Neuronal stem cell (in vitro differentiated cells): ENCODE data around the gene IGF1R.

Experiments
- DNase-seq: peaks from one replicate; pipeline ENCODE4 v3.0.0-alpha.2; 2013; ENCODE audit warnings: low spot score
- H2AFZ ChIP-seq: one replicate; pipeline ENCODE4 v1.6.1; 2013; ENCODE audit warnings: mild to moderate bottlenecking, low read length, inconsistent platforms
- H2AK5ac ChIP-seq: 2 replicates; pipeline ENCODE4 v1.6.1; 2013; ENCODE audit warnings: low read depth, mild to moderate bottlenecking, inconsistent platforms, low read length, moderate library complexity, mixed read lengths
- H2BK120ac ChIP-seq: 2 replicates; pipeline ENCODE4 v1.6.1; 2013; ENCODE audit warnings: low read depth, mild to moderate bottlenecking, inconsistent platforms, low read length, moderate library complexity, mixed read lengths
- H2BK12ac ChIP-seq: one replicate; pipeline ENCODE4 v1.6.1; 2013; ENCODE audit warnings: low read length, inconsistent platforms
- H2BK15ac ChIP-seq: 2 replicates; pipeline ENCODE4 v1.6.1; 2013; ENCODE audit warnings: mild to moderate bottlenecking, low read length, inconsistent platforms, mixed read lengths
- H2BK5ac ChIP-seq: one replicate; pipeline ENCODE4 v1.6.1; 2013; ENCODE audit warnings: inconsistent platforms, mild to moderate bottlenecking, low read length, moderate library complexity
- H3K14ac ChIP-seq: one replicate; pipeline ENCODE4 v1.6.1; 2013; ENCODE audit warnings: low read length, inconsistent platforms
- H3K18ac ChIP-seq: 2 replicates; pipeline ENCODE4 v1.6.1; 2013; ENCODE audit warnings: low read length, inconsistent platforms
- H3K23ac ChIP-seq: 2 replicates; pipeline ENCODE4 v1.6.1; 2013; ENCODE audit warnings: low read depth, mild to moderate bottlenecking, mixed read lengths, low read length, inconsistent platforms; ENCODE audit not compliant: poor library complexity
- H3K27ac ChIP-seq: replicated peaks from 3 replicates; pipeline ENCODE4 v1.5.1; 2013; ENCODE audit warnings: low read length, inconsistent platforms
- H3K27me3 ChIP-seq, 3 experiments: 2 replicates each; pipeline ENCODE4 v1.6.1; 2013; ENCODE audit warnings: low read length in 3 of 3, mild to moderate bottlenecking in 2 of 3, inconsistent platforms in 1 of 3, low read depth in 1 of 3, mixed read lengths in 1 of 3, moderate library complexity in 1 of 3; ENCODE audit not compliant: control insufficient read depth in 3 of 3, insufficient read depth in 3 of 3
- H3K36me3 ChIP-seq, 2 donors: replicated peaks in 1 of 2; 2 replicates each; pipeline ENCODE4 v1.6.1; 2013; ENCODE audit warnings: low read length in 2 of 2; ENCODE audit not compliant: control insufficient read depth in 2 of 2, insufficient read depth in 2 of 2
- H3K4ac ChIP-seq: 2 replicates; pipeline ENCODE4 v1.6.1; 2013; ENCODE audit warnings: inconsistent platforms, mild to moderate bottlenecking, low read length, moderate library complexity
- H3K4me1 ChIP-seq, 2 donors: 1 replicate in 1 of 2; 2 replicates in 1 of 2; pipeline ENCODE4 v1.6.1; 2013; ENCODE audit warnings: low read length in 2 of 2, low read depth in 1 of 2; ENCODE audit not compliant: control insufficient read depth in 2 of 2, insufficient read depth in 1 of 2
- H3K4me2 ChIP-seq: one replicate; pipeline ENCODE4 v1.6.1; 2013; ENCODE audit warnings: mild to moderate bottlenecking, low read length, inconsistent platforms; ENCODE audit not compliant: insufficient read depth, poor library complexity, severe bottlenecking
- H3K4me3 ChIP-seq, 2 donors: 2 replicates each; pipeline ENCODE4 v1.5.1; 2013; ENCODE audit warnings: low read length in 2 of 2, mild to moderate bottlenecking in 2 of 2, inconsistent platforms in 1 of 2, moderate library complexity in 1 of 2
- H3K79me1 ChIP-seq: one replicate; pipeline ENCODE4 v1.6.1; 2013; ENCODE audit warnings: low read depth, mild to moderate bottlenecking, inconsistent platforms, low read length, moderate library complexity
- H3K9ac ChIP-seq: one replicate; pipeline ENCODE4 v1.6.1; 2013; ENCODE audit warnings: mild to moderate bottlenecking, low read depth, low read length, inconsistent platforms; ENCODE audit not compliant: poor library complexity
- H3K9me3 ChIP-seq, 2 donors: replicated peaks in 1 of 2; 2 replicates each; pipeline versions ENCODE3 to v1.6.1; 2013; ENCODE audit warnings: low read length in 2 of 2, mild to moderate bottlenecking in 2 of 2, inconsistent platforms in 1 of 2, low read depth in 1 of 2, mixed read lengths in 1 of 2, moderate library complexity in 1 of 2; ENCODE audit not compliant: control insufficient read depth in 2 of 2, insufficient read depth in 1 of 2
- H4K8ac ChIP-seq: one replicate; pipeline ENCODE4 v1.6.1; 2013; ENCODE audit warnings: low read depth, mild to moderate bottlenecking, inconsistent platforms, low read length, moderate library complexity
- H4K91ac ChIP-seq: one replicate; pipeline ENCODE4 v1.6.1; 2013; ENCODE audit warnings: low read length, low read depth, mild to moderate bottlenecking, inconsistent platforms; ENCODE audit not compliant: poor library complexity
- WGBS, 2 donors: extraction: QIAGEN DNeasy Blood & Tissue Kit; methylation state at CpG; one replicate each; pipeline ENCODE4 v1.1.7; 2013; ENCODE audit warnings: missing lambda C conversion rate in 2 of 2, mixed read lengths in 1 of 2; ENCODE audit not compliant: insufficient read length in 2 of 2, insufficient replicate concordance in 1 of 2; ENCODE audit errors: extremely low coverage in 2 of 2; 5-methylcytosine and 5-hydroxymethylcytosine counted together

IGF1R gene

GRCh38 chr15:98876451-98877369 is 228.4 kb downstream of the IGF1R start:
- no peaks in the 10 kb centered on the region for H3K36me3 ChIP-seq
- no peak overlapping the region for H3K4ac ChIP-seq
- no peak overlapping the region for H2BK120ac ChIP-seq
- no peak overlapping the region for H3K18ac ChIP-seq
- H2AFZ ChIP-seq: no peak overlapping the region
- H3K9me3 ChIP-seq: no peaks in the 10 kb centered on the region
- H3K9ac ChIP-seq: no peak overlapping the region
- H4K8ac ChIP-seq: no peak overlapping the region
- peaks cover 25 to 35% of the 10 kb centered on the region in 2 donors for H3K4me1 ChIP-seq
- peaks cover 3% of the 10 kb centered on the region for H3K79me1 ChIP-seq
- H3K14ac ChIP-seq: no peak overlapping the region
- no peak overlapping the region for H3K27ac ChIP-seq
- H4K91ac ChIP-seq: no peak overlapping the region
- no peak overlapping the region for H3K23ac ChIP-seq
- H3K27me3 ChIP-seq: no peaks in the 10 kb centered on the region
- no peak overlapping the region for H3K4me2 ChIP-seq
- no peak overlapping the region for H2BK5ac ChIP-seq
- H3K4me3 ChIP-seq: no peak overlapping the region
- H2BK15ac ChIP-seq: no peak overlapping the region
- no peak for DNase-seq
- WGBS, 2 donors: no CpG with 5 or more reads among the region's 5 CpGs
- H2AK5ac ChIP-seq: no peak overlapping the region
- no peak overlapping the region for H2BK12ac ChIP-seq

GRCh38 chr15:98878172-98878571 is 229.8 kb downstream of the IGF1R start:
- no peak overlapping the region for H2BK12ac ChIP-seq
- H4K8ac ChIP-seq: no peak overlapping the region
- H2BK120ac ChIP-seq: no peak overlapping the region
- H3K14ac ChIP-seq: no peak overlapping the region
- no peak for DNase-seq
- no peak overlapping the region for H3K18ac ChIP-seq
- WGBS, 2 donors: no CpG with 5 or more reads among the region's 3 CpGs
- no peak overlapping the region for H3K4me3 ChIP-seq
- no peaks in the 10 kb centered on the region for H3K36me3 ChIP-seq
- H3K79me1 ChIP-seq: peaks cover 3% of the 10 kb centered on the region
- H3K27ac ChIP-seq: no peak overlapping the region
- no peak overlapping the region for H4K91ac ChIP-seq
- no peak overlapping the region for H2BK5ac ChIP-seq
- no peak overlapping the region for H2BK15ac ChIP-seq
- peaks cover 24 to 36% of the 10 kb centered on the region in 2 donors for H3K4me1 ChIP-seq
- no peaks in the 10 kb centered on the region for H3K27me3 ChIP-seq
- H2AFZ ChIP-seq: no peak overlapping the region
- no peak overlapping the region for H3K23ac ChIP-seq
- H3K9ac ChIP-seq: no peak overlapping the region
- no peak overlapping the region for H2AK5ac ChIP-seq
- no peak overlapping the region for H3K4me2 ChIP-seq
- no peaks in the 10 kb centered on the region for H3K9me3 ChIP-seq
- no peak overlapping the region for H3K4ac ChIP-seq

GRCh38 chr15:98878862-98879261 is 230.5 kb downstream of the IGF1R start:
- Histone ChIP-seq H3K79me1 (peaks cover 3% of the 10 kb centered on the region), H2BK12ac (no peak overlapping the region), H3K9me3 (no peaks in the 10 kb centered on the region), H2AFZ (no peak overlapping the region), H2BK120ac (no peak overlapping the region), H3K18ac (no peak overlapping the region), H3K27ac (no peak overlapping the region), H2BK5ac (no peak overlapping the region), H3K4me1 (peaks cover 22 to 36% of the 10 kb centered on the region in 2 donors), H2AK5ac (no peak overlapping the region), H3K36me3 (no peaks in the 10 kb centered on the region), H3K23ac (no peak overlapping the region), H3K9ac (no peak overlapping the region), H4K91ac (no peak overlapping the region), H4K8ac (no peak overlapping the region), H2BK15ac (no peak overlapping the region), H3K27me3 (no peaks in the 10 kb centered on the region), H3K4ac (no peak overlapping the region), H3K4me3 (no peak overlapping the region), H3K4me2 (no peak overlapping the region), H3K14ac (no peak overlapping the region)
- no peak for DNase-seq
- WGBS, 2 donors: no CpG with 5 or more reads among the region's 14 CpGs
